Measurements from ENCODE around the gene HERPUD2.

- no peak for TF ChIP-seq CTCF (IDR thresholded peaks at IDR 0.05; ENCODE audit: low read depth, low read length)
- TF ChIP-seq POLR2A (IDR thresholded peaks at IDR 0.05; ENCODE audit: extremely low read depth, insufficient read length), result no peak
Observed at GRCh38 chr7:35700333-35700732, 5.4 kb upstream of the HERPUD2 start.

All from NB4 (cell line).